Stimulated activated CD4-positive, alpha-beta T cell treated with anti-CD3 and anti-CD28 coated beads, Interleukin-1b, Interleukin-23, amount 100 ng/mL, for 48 hours (primary cell): ENCODE measurements around the gene PRKAR1B.
"Not testable (repeated sequence)": the region's sequence is repeated elsewhere in the genome, so short reads cannot be mapped to it uniquely, and the experiment has no call there.

Experiments used
- DNase-seq: peaks from one replicate; pipeline ENCODE4 v3.0.0-alpha.2; 2020

Gene PRKAR1B

GRCh38 chr7:569071-569855, 157.8 kb downstream of the PRKAR1B start:
- no peak for DNase-seq

DNA sequence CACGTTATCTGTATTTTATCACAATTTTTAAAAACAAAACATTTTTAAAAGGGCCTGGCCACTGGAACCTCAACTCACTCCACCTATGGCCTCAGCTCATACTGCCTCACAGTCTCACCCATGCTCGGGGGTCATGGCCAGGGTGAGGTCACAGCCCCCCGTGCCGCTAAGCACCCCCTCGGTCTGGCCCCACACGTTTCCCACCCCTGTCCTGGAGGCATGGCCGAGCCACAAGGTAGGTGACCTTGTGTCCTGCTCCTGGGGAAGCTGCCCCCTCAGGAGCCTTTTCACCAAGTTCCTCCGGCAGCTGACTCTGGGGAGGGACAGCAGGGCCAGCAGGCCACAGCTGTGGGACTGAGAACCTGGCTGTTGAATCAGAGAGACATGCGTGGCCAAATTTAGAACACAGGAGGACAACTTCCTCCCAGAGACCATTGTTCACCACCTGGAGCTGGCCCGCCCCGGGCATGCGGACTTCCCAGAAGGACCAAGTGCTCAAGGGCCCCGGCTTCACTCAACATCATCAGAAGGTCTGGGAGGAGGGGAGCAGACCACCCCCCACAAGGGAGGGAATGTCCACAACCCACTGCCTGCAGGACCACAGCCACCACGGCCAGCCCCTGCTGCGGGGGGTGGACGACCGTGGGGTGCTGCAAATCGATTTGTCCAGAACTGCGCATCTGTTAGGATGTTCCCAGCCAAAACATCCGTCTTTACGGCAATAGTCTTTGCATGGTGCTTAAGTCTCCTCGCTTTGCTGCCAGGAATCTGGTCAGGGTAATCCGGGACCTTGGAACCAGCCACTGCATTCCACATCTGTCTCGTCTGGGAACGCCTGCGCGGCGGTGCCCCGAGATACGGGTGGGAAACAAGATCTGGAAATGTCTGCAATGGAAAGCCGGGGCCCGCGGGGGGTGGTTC, 158.8 kb downstream of the PRKAR1B start:
- DNase-seq = no peak

- DNase-seq = no peak
These were observed 159.7 kb downstream of the PRKAR1B start for GRCh38 chr7:567305-567883.

GRCh38 chr7:566100-566499, 161.0 kb downstream of the PRKAR1B start:
- DNase-seq = no peak

DNA sequence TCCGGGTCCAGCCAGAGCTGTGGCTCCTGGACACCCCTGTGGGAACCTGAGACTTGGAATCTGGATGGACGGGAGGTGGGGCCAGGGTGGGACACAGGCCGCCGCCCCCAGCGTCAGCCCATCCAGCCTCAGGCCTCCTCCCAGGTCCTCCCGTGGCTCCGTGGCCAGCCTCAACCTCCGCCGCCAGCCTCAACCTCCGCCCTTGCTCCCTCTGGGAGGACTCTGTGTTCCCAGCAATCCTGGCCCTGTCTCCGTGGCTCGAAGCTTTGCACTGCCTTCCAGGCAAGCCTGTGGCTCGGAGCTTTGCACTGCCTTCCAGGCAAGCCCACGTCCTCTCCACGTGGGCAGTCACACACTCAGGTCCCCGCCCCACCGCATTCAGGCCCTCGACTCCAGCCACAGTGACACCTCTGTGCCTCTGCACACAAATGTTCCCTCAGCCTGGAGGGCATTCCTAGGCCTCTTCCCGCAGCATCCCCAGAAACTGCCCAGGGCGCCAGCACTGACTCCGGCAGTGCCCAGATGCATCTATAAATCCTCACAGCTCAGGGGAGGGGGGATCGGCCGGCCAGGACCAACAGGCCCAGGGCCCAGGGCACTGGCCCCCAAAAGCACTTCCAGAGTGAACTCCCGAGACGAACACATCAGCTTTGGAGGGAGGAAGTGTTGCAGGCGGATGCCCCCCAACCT, 162.8 kb downstream of the PRKAR1B start:
- no peak for DNase-seq

GRCh38 chr7:563629-564170, 163.4 kb downstream of the PRKAR1B start:
- no peak for DNase-seq

DNA sequence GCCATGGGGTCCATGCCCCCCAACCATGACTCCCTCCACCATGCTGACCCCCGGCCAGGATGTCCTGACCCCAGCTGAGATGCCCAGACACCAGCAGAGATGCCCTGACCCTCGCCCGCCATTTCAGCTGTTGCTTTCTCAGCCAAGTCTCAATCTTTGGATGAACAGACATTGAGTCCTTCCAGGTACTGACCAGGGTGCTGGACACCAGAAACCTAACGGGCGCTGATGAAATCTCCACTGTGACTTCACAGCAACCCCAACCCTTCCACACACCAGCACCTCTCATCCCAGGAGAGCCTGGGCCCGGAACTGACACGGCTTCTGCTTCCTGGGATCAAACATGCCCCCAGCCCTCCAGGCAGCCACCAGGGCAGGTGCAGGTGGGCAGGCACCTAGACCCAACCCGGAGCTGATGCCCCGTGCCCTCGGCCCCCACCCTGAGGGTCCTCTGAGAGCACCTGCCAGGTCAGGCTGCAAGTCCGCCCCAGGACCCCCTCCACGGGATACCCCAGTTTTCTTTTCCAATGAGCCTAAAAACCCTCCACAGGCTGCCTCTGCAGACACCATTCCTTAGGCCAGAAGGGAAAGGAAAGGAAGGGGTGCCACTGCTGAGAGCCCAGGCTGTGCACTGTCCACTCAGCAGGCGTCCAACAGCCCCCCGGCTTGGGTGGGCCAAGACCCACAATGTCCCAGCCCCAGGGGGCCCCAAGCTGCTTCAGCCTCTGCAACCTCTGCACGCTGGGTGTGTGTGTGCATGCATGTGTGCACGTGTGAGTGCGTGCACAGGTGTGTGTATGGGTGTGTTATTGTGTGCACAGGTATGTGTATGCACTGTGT, 164.1 kb downstream of the PRKAR1B start:
- no peak for DNase-seq

DNA sequence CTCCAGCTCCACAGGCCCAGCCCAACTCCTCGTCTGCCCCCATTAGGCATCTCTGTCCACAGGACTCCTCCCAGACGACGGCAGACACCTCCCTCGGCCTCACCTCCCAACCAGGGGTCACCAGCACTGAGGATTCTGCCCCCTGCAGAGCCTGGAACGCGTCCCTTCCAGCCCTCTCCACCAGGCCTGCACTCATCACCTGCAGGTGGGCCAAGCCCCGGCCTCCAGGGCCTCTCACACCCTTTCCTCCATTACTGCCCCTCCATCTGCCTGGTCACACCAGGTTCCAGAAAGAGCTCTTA, 164.8 kb downstream of the PRKAR1B start:
- DNase-seq = no peak

DNA sequence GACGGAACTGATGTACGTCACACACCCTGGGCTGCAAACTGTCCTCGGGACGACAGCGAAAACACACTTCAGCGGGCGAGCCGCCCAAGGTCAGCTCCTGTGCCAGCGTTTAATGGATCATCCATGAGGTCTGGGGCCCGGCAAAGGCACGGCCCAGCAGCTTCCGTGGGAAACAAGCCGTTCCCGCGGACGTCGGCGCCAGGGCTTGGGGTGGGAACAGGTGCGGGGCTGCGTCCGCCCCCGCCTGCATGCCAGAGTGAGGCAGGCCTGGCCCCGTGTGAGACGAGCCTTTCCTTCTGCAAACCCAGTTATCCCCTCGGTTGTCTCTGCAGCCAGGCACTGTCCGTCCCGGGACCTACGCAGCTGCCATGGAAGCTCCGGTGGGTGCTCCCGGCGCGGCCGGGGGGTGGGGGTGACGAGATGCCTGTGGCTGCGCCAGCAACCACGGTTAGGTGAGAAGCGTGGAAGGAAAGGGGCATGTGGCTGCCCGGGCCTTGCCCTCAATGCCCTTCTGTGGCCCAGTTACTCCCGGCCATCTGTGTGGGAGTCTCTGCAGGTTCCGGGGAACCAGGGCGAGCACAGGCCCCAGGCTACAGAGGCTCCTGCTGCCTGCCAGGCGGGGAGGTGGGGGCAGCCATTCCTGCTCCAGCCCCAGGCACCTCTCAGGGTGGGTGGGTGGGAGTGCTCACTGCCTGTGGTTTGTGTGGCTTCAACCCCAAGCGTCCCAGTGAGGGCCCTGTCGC, 165.3 kb downstream of the PRKAR1B start:
- no peak for DNase-seq

- DNase-seq = no peak
These were observed 166.0 kb downstream of the PRKAR1B start for GRCh38 chr7:560966-561630.

GRCh38 chr7:559396-559705, 167.7 kb downstream of the PRKAR1B start:
- DNase-seq = no peak

- no peak for DNase-seq
These were observed 169.6 kb downstream of the PRKAR1B start for GRCh38 chr7:557558-557881.

DNA sequence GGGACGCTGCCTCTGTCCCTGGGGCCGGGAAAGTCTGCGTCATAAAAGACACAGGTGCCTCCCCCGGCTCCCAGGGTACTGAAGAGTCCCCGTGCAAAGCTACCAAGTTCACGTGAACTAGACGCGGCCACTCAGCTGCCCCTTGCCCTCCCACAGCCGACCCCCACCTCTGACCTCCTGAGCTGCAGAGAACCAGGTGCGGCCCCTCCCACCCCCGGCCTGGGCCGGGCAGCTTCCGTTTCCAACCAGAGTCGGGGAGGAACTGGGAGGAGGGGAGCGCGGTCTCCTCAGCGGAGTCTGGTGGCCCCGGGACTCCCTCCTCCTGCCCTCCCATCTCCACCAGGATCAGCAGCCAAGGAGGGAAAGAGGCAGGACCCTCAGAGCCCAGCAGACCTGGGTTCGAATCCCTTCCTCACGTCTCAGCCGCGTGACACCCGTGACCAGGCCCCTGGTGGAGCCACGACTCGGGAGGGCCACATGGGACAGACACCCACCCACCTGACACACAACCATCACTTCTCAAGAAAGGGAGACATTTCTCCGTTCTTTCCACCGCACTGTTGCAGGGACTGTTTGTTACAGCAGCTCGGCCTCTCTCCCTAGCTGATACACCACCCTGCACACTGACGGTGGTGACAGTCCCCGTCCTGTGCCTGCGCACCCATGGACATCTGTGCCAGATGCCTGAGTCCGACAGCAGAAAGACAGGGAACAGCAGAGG, 170.1 kb downstream of the PRKAR1B start:
- no peak for DNase-seq

DNA sequence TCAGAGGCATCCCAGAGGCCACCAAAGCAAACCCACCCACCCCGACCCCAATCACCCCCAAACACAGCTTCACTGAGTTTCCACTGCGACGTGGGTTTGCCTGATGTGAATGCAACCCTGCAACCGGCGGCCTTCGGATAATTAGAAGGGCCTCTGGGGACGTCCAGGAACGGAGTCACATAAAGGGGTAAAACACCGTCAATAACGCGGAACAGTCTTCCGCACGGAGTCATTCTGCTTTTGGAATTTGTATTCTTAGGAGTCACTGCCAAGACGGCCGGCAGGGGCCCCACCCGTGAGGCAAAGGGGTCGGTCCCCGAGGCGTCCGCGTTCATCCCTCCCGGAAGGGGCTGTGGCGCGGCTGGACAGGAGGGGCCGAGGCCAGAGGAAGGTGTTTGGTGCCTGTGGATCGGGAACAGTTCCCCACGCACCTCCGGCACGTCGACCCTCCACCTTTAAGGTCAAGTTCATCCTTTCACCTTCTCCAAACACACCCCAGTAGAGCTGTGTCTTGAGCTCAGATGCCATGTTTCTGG, 170.7 kb downstream of the PRKAR1B start:
- DNase-seq = no peak

DNA sequence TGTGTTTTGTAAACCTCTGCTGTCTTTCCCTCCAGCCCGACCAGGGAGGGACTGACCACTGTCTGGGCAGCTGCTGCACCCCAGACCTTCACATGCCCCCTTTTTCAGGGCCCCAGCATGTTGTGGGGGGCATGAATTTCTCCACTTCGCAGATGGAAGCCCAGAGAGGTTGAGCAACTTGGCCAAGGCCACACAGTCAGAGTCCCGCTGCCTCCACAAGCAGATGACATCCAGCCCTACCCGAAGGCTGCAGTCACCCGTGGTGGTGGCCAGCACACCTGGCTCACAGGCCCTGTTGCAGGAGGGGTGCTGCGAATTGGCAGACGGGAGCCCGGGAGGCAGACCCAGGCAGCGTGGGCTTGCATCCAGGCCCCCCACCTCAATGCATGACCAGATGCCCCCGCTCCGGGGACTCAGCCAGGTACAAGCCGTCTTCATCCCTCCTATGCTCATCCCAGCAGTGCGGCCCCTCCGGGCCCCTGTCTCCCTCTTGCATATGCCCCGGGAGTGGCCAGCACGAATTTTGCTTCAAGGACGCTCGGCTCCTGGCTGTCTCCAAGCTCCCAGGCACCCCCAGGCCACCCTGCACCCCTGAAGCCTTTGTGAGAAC, 171.4 kb downstream of the PRKAR1B start:
- no peak for DNase-seq

DNA sequence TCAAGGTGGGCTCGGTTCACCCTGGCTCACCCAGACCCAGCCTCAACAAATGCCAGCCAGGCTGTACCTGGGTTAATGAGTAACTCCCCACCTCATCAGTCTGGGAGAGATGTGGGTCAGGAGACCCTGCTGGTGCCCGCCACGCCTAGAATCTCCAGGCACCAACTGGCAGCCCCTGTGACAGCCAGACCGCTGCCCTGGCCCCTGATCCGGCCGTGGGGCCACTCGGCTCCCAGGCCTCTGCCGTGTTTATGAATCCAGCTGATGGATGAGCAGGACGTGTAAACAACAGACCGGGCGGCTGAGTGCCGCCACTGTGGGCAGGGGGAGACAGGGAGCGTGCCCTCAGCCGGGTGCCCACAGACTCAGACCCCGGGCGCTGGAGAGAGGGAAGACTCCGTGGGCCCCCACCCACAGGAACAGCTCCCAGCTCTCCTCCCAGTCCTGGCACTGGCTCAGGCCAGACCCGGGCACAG, 173.4 kb downstream of the PRKAR1B start:
- no peak for DNase-seq

DNA sequence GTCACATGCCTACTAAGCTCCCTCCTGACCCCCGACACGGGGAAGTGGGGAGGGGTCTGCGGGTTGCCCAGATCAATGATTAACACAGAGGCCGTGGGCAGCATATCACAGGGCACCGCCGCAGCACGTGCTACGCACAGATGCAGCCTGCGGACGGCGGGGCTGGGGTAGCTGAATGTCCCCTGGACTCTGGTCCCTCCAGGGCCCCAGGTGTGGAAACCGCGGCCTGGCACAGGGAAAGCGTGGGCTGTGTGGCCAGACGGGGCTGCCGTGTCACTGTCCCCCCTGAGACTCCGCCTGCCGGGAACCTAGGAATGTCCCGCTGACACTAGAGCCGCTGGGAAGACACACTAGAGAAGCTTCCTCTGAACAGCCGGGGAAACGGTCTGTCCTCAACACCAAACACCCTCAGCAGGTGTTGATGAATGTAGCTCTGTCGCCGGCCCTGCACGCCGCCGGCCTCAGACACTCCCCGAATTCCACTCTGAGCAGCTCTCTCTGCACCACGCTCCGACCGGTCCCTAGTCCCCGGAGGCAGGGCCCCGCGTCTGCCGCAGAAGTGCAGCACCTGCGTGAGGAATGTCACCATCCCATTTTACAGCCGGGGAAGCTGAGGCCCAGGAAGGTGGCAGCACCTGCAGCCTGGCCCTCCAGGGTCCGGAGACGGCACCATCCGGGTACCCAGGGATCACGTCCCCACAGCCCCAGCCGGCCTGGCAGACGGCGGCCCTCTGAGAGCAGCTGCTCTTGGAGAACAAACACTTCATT, 174.0 kb downstream of the PRKAR1B start:
- DNase-seq = no peak

- not testable (repeated sequence) for DNase-seq
These were observed 174.8 kb downstream of the PRKAR1B start for GRCh38 chr7:552151-552867.
